HepG2 (cell line): Measurements from ENCODE around the gene PYGL. TPM values are rescaled to one million over a fixed set of nuclear protein-coding genes. Genes with fewer than 3 reads are reported as not detected.

ENCODE experiments used
- ARID2 ChIP-seq: sonication (generic); formaldehyde crosslinking; IDR thresholded peaks from 2 replicates; pipeline ENCODE4 v1.8.1; 2022; ENCODE audit warnings: mild to moderate bottlenecking, missing genetic modification reagents, borderline replicate concordance
- EED ChIP-seq: sonication (generic); formaldehyde crosslinking; IDR thresholded peaks from 2 replicates; pipeline ENCODE4 v1.5.0; 2020; ENCODE audit warnings: mild to moderate bottlenecking, missing genetic modification reagents
- GTF3A ChIP-seq: sonication (generic); formaldehyde crosslinking; conservative IDR thresholded peaks from 2 replicates; pipeline ENCODE4 v1.4.0; 2020; ENCODE audit warnings: mild to moderate bottlenecking, missing genetic modification reagents
- GZF1 ChIP-seq: sonication (generic); formaldehyde crosslinking; IDR thresholded peaks from 2 replicates; pipeline ENCODE4 v1.5.1; 2020; ENCODE audit warnings: mild to moderate bottlenecking, missing genetic modification reagents
- HIVEP1 ChIP-seq: sonication (generic); formaldehyde crosslinking; IDR thresholded peaks from 2 replicates; pipeline ENCODE4 v1.4.0; 2020; ENCODE audit warnings: mild to moderate bottlenecking, missing genetic modification reagents
- MATR3 ChIP-seq: sonication (generic); formaldehyde crosslinking; IDR thresholded peaks from 2 replicates; pipeline ENCODE4 v1.4.0; 2020; ENCODE audit warnings: missing genetic modification reagents
- MED13 ChIP-seq: sonication (generic); formaldehyde crosslinking; IDR thresholded peaks from 2 replicates; pipeline ENCODE4 v1.5.0; 2020; ENCODE audit warnings: missing genetic modification reagents
- PAX8 ChIP-seq: sonication (generic); formaldehyde crosslinking; IDR thresholded peaks from 2 replicates; pipeline ENCODE4 v1.8.0; 2022; ENCODE audit warnings: mild to moderate bottlenecking, missing genetic modification reagents, borderline replicate concordance
- PTBP1 ChIP-seq: fragments of 200-400 bp; formaldehyde crosslinking; IDR thresholded peaks from 2 replicates; pipeline ENCODE4 v1.6.1; 2018; ENCODE audit warnings: low read length, low read depth; ENCODE audit not compliant: poor library complexity, severe bottlenecking
- RARA ChIP-seq: IDR thresholded peaks from 2 replicates; pipeline ENCODE4 v1.6.1; 2016; ENCODE audit warnings: missing genetic modification reagents, missing compliant biosample characterization
- ZNF672 ChIP-seq: sonication (generic); formaldehyde crosslinking; IDR thresholded peaks from 2 replicates; pipeline ENCODE4 v1.8.1; 2022; ENCODE audit warnings: missing genetic modification reagents
- polyA plus RNA-seq, 8 experiments: library from polyadenylated mRNA; depleted of rRNA in 3 of 8; stranded (reverse) in 7 of 8; unstranded in 1 of 8; fragments of >200 nt; fragmentation: Illumina TruSeq in 4 of 8; extraction: Trizol in 4 of 8; gene quantifications; 2 replicates each; pipeline versions ENCODE4 v1.2.1 to v1.2.3, GENCODE V29; 2011 to 2016; ENCODE audit warnings: low read depth in 4 of 8, missing spikeins in 1 of 8, mixed read lengths in 1 of 8; ENCODE audit not compliant: insufficient read depth in 1 of 8
- total RNA-seq, 5 experiments: library from RNA; depleted of rRNA; stranded (reverse); fragments of >200 nt; fragmentation: Illumina TruSeq; extraction: Trizol; gene quantifications; 2 replicates each; pipeline ENCODE4 v1.2.3, GENCODE V29; 2016; ENCODE audit warnings: low read depth in 1 of 5
- TF ChIP-seq, protein P1 (sequence below): sonication (generic); formaldehyde crosslinking; conservative IDR thresholded peaks from 2 replicates; pipeline ENCODE4 v1.4.0; 2020; ENCODE audit warnings: missing genetic modification reagents
- TF ChIP-seq, protein P2 (sequence below): sonication (generic); formaldehyde crosslinking; IDR thresholded peaks from 2 replicates; pipeline ENCODE4 v1.5.0; 2020; ENCODE audit warnings: missing genetic modification reagents
- TF ChIP-seq, protein P3 (sequence below): IDR thresholded peaks from 2 replicates; pipeline ENCODE4 v1.6.1; 2018; ENCODE audit warnings: missing genetic modification reagents, mild to moderate bottlenecking, missing compliant biosample characterization
- TF ChIP-seq, protein P4 (sequence below): sonication (generic); formaldehyde crosslinking; IDR thresholded peaks from 2 replicates; pipeline ENCODE4 v1.8.0; 2022; ENCODE audit warnings: missing genetic modification reagents, mild to moderate bottlenecking, borderline replicate concordance
- TF ChIP-seq, protein P5 (sequence below): IDR thresholded peaks from 2 replicates; pipeline ENCODE4 v1.6.1; 2016; ENCODE audit warnings: mild to moderate bottlenecking
- TF ChIP-seq, protein P6 (sequence below): sonication (generic); formaldehyde crosslinking; IDR thresholded peaks from 2 replicates; pipeline ENCODE4 v1.5.0; 2020; ENCODE audit warnings: mild to moderate bottlenecking, missing genetic modification reagents
- TF ChIP-seq, protein P7 (sequence below): IDR thresholded peaks from 2 replicates; pipeline ENCODE4 v1.6.1; 2016; ENCODE audit warnings: missing compliant biosample characterization, missing genetic modification reagents, borderline replicate concordance

Gene PYGL
- total and polyA plus RNA-seq, 2 of the 13 experiments (the other 11 are each of a cell fraction or from before 2014, with no cell fraction given): 98.4 to 110 TPM

DNA sequence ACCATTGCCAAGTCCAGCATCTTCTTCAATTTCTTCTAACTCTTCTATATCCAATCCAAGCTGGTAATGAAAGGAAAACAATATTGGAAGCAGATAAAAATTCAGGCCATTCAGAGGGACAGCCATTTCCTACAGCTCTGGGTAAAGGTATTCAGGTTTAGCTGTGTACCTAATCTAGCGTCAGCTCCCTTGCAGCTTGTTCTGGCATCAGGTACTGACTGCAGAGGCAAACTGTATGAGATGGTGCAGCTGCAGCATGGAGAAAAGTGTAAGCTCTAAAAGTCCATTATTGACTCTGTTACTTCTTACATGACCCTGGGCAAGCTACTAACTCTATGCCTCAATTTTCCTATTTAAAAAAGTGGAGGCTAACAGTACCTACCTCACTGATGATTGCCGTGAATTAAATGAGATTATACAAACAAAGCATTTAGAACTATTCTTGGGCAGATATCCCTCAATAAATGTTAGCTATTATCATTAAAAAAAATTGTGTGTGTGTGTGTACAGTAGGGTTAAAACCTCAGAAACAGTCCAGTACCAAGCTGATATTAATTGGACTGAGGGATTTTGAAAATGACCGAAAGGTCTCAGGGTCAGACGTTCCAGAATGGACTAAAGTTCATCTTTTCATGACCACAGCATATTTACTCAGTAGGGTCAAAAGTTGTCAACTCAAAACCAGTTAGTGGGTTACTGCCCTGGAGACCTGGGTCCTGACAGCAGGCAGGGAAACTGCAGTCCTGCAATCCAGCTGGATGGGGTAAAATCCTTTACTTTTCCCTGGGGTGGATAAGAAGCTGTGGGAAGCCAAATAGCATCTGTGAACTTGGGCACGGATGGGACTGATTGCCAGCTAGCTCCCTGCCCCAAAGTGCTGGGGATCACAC lies 8.9 kb downstream of the PYGL start (continued):
- TF ChIP-seq, protein P1, sequence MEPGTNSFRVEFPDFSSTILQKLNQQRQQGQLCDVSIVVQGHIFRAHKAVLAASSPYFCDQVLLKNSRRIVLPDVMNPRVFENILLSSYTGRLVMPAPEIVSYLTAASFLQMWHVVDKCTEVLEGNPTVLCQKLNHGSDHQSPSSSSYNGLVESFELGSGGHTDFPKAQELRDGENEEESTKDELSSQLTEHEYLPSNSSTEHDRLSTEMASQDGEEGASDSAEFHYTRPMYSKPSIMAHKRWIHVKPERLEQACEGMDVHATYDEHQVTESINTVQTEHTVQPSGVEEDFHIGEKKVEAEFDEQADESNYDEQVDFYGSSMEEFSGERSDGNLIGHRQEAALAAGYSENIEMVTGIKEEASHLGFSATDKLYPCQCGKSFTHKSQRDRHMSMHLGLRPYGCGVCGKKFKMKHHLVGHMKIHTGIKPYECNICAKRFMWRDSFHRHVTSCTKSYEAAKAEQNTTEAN (CRISPR knock-in tag): peak; percentile 53; the same call in 1 of the 2 replicates
- TF ChIP-seq GZF1: no peak
- TF ChIP-seq, protein P2, sequence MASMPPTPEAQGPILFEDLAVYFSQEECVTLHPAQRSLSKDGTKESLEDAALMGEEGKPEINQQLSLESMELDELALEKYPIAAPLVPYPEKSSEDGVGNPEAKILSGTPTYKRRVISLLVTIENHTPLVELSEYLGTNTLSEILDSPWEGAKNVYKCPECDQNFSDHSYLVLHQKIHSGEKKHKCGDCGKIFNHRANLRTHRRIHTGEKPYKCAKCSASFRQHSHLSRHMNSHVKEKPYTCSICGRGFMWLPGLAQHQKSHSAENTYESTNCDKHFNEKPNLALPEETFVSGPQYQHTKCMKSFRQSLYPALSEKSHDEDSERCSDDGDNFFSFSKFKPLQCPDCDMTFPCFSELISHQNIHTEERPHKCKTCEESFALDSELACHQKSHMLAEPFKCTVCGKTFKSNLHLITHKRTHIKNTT (CRISPR knock-in tag): no peak
- TF ChIP-seq HIVEP1 (CRISPR knock-in tag): no peak
- TF ChIP-seq, protein P3, sequence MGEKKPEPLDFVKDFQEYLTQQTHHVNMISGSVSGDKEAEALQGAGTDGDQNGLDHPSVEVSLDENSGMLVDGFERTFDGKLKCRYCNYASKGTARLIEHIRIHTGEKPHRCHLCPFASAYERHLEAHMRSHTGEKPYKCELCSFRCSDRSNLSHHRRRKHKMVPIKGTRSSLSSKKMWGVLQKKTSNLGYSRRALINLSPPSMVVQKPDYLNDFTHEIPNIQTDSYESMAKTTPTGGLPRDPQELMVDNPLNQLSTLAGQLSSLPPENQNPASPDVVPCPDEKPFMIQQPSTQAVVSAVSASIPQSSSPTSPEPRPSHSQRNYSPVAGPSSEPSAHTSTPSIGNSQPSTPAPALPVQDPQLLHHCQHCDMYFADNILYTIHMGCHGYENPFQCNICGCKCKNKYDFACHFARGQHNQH (CRISPR knock-in tag): peak; percentile 79
- TF ChIP-seq RARA (CRISPR knock-in tag): peak; percentile 100
- TF ChIP-seq MATR3 (CRISPR knock-in tag): no peak
- TF ChIP-seq GTF3A (CRISPR knock-in tag): no peak
- no peak for TF ChIP-seq ZNF672
- no peak for TF ChIP-seq PTBP1
- TF ChIP-seq, protein P4, sequence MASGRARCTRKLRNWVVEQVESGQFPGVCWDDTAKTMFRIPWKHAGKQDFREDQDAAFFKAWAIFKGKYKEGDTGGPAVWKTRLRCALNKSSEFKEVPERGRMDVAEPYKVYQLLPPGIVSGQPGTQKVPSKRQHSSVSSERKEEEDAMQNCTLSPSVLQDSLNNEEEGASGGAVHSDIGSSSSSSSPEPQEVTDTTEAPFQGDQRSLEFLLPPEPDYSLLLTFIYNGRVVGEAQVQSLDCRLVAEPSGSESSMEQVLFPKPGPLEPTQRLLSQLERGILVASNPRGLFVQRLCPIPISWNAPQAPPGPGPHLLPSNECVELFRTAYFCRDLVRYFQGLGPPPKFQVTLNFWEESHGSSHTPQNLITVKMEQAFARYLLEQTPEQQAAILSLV (CRISPR knock-in tag): no peak
- TF ChIP-seq, protein P5, sequence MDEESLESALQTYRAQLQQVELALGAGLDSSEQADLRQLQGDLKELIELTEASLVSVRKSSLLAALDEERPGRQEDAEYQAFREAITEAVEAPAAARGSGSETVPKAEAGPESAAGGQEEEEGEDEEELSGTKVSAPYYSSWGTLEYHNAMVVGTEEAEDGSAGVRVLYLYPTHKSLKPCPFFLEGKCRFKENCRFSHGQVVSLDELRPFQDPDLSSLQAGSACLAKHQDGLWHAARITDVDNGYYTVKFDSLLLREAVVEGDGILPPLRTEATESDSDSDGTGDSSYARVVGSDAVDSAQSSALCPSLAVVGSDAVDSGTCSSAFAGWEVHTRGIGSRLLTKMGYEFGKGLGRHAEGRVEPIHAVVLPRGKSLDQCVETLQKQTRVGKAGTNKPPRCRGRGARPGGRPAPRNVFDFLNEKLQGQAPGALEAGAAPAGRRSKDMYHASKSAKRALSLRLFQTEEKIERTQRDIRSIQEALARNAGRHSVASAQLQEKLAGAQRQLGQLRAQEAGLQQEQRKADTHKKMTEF: peak; percentile 70
- TF ChIP-seq ARID2 (CRISPR knock-in tag): no peak
- TF ChIP-seq, protein P6, sequence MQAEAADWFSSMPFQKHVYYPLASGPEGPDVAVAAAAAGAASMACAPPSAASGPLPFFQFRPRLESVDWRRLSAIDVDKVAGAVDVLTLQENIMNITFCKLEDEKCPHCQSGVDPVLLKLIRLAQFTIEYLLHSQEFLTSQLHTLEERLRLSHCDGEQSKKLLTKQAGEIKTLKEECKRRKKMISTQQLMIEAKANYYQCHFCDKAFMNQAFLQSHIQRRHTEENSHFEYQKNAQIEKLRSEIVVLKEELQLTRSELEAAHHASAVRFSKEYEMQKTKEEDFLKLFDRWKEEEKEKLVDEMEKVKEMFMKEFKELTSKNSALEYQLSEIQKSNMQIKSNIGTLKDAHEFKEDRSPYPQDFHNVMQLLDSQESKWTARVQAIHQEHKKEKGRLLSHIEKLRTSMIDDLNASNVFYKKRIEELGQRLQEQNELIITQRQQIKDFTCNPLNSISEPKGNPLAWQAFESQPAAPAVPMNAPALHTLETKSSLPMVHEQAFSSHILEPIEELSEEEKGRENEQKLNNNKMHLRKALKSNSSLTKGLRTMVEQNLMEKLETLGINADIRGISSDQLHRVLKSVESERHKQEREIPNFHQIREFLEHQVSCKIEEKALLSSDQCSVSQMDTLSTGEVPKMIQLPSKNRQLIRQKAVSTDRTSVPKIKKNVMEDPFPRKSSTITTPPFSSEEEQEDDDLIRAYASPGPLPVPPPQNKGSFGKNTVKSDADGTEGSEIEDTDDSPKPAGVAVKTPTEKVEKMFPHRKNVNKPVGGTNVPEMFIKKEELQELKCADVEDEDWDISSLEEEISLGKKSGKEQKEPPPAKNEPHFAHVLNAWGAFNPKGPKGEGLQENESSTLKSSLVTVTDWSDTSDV (CRISPR knock-in tag): no peak
- TF ChIP-seq MED13 (CRISPR knock-in tag): 0 out of 2 replicates have a peak, but pooled peaks have one; percentile 57
- no peak for TF ChIP-seq EED (CRISPR knock-in tag)
- no peak for TF ChIP-seq PAX8
- TF ChIP-seq, protein P7, sequence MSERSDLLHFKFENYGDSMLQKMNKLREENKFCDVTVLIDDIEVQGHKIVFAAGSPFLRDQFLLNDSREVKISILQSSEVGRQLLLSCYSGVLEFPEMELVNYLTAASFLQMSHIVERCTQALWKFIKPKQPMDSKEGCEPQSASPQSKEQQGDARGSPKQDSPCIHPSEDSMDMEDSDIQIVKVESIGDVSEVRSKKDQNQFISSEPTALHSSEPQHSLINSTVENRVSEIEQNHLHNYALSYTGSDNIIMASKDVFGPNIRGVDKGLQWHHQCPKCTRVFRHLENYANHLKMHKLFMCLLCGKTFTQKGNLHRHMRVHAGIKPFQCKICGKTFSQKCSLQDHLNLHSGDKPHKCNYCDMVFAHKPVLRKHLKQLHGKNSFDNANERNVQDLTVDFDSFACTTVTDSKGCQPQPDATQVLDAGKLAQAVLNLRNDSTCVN (CRISPR knock-in tag): peak; percentile 93
